Caco-2 (cell line): ENCODE measurements around the gene KIAA0753. TPM values are rescaled to one million over a fixed set of nuclear protein-coding genes. Genes with fewer than 3 reads are reported as not detected.

Experiments used
- BruUV-seq: library from RNA; stranded (reverse); fragments of 400-500 nt; replicated peaks from 2 replicates; lab custom pipeline; 2021; lab: Mats Ljungman, UMichigan
- CTCF ChIA-PET: fragments of 300-600 bp; sonication (Branson Sonifier 250); formaldehyde crosslinking; loops from one replicate; lab custom pipeline; 2022; ENCODE audit warnings: antibody characterized with exemption; lab: Charles Lee
- POLR2A ChIA-PET: fragments of 300-600 bp; sonication (Branson Sonifier 250); formaldehyde crosslinking; loops from one replicate; lab custom pipeline; 2022; ENCODE audit warnings: antibody characterized with exemption; lab: Charles Lee
- DNase-seq, 2 experiments: peaks; one replicate each; pipeline versions ENCODE4 v3.0.0 to v3.0.0-alpha.2; 2020 to 2022
- H3K27me3 ChIP-seq: replicated peaks from 2 replicates; pipeline ENCODE4 v1.6.0; 2011; ENCODE audit warnings: low read length; ENCODE audit not compliant: control insufficient read depth, insufficient read depth
- H3K36me3 ChIP-seq: 2 replicates; pipeline ENCODE4 v1.5.1; 2011; ENCODE audit warnings: low read length; ENCODE audit not compliant: control insufficient read depth, insufficient read depth
- H3K4me1 ChIP-seq: fragments of 250-450 bp; sonication (Bioruptor Pico); 2 replicates; pipeline ENCODE4 v1.5.1; 2020; ENCODE audit warnings: mild to moderate bottlenecking
- H3K4me3 ChIP-seq: 2 replicates; pipeline ENCODE4 v1.5.1; 2011; ENCODE audit warnings: low read depth, mild to moderate bottlenecking, control low read depth, low read length
- H3K9me3 ChIP-seq: fragments of 250-450 bp; sonication (Bioruptor Pico); 2 replicates; pipeline ENCODE4 v1.5.1; 2020; ENCODE audit warnings: mild to moderate bottlenecking, moderate library complexity
- H3K27ac Mint-ChIP-seq: one replicate; pipeline ENCODE4 v1.8.0; 2022; ENCODE audit warnings: mixed read lengths; ENCODE audit not compliant: unreplicated experiment
- H3K27me3 Mint-ChIP-seq: one replicate; pipeline ENCODE4 v1.8.0; 2022; ENCODE audit warnings: mixed read lengths; ENCODE audit not compliant: insufficient read depth, unreplicated experiment
- H3K36me3 Mint-ChIP-seq: one replicate; pipeline ENCODE4 v1.8.0; 2022; ENCODE audit warnings: mild to moderate bottlenecking, mixed read lengths; ENCODE audit not compliant: insufficient read depth, unreplicated experiment
- H3K4me1 Mint-ChIP-seq: one replicate; pipeline ENCODE4 v1.8.0; 2022; ENCODE audit warnings: low read depth, mixed read lengths; ENCODE audit not compliant: unreplicated experiment
- H3K4me3 Mint-ChIP-seq: one replicate; pipeline ENCODE4 v1.8.0; 2022; ENCODE audit warnings: mild to moderate bottlenecking, moderate library complexity, mixed read lengths; ENCODE audit not compliant: unreplicated experiment
- H3K9me3 Mint-ChIP-seq: one replicate; pipeline ENCODE4 v1.8.0; 2022; ENCODE audit warnings: mixed read lengths; ENCODE audit not compliant: unreplicated experiment
- CTCF ChIP-seq, 2 experiments: fragments of 200-600 bp in 1 of 2; IDR thresholded peaks; 1 replicate in 1 of 2; 2 replicates in 1 of 2; pipeline versions ENCODE4 v1.5.1 to v1.8.0; 2011 to 2022; ENCODE audit warnings: antibody characterized with exemption in 1 of 2, control low read depth in 1 of 2, inconsistent platforms in 1 of 2, low read depth in 1 of 2, low read length in 1 of 2, mild to moderate bottlenecking in 1 of 2, moderate library complexity in 1 of 2; ENCODE audit not compliant: insufficient read depth in 1 of 2, severe bottlenecking in 1 of 2, unreplicated experiment in 1 of 2
- intact Hi-C: fragments of 100-400 bp; cut with micrococcal nuclease; formaldehyde crosslinking; loops from one replicate; pipeline ENCODE4 v1.10.0; 2022; ENCODE audit not compliant: unreplicated experiment
- total RNA-seq: library from RNA; stranded (reverse); gene quantifications from 2 replicates; pipeline ENCODE4 v1.2.3, GENCODE V29; 2022

The KIAA0753 gene
- total RNA-seq, 1 experiment from 2014 or later, result 7.7 TPM

GRCh38 chr17:6648181-6648580 is 7.7 kb upstream of the KIAA0753 start:
- intact Hi-C loops, result no loop called here
- Mint-ChIP-seq H3K9me3 (no peaks in the 10 kb centered on the region), H3K27ac (no peak overlapping the region), H3K4me1 (peaks cover under 1% of the 10 kb centered on the region), H3K27me3 (no peaks in the 10 kb centered on the region), H3K36me3 (peaks cover 14% of the 10 kb centered on the region), H3K4me3 (no peak overlapping the region)
- TF ChIP-seq CTCF (IDR thresholded peaks at IDR 0.05; ENCODE audit: insufficient read depth in 1 of 2, low read depth in 1 of 2, low read length in 1 of 2, severe bottlenecking in 1 of 2, unreplicated experiment in 1 of 2), result peak in 1 of 2 experiments; percentile 17
- ChIA-PET POLR2A (no interaction called here), CTCF (interaction anchor here (0.6 to 0.9 kb wide), 3 partner anchors 8 to 195 kb away, joined by 3 to 5 read pairs (median 3); partner anchors contain the start of gene KIAA0753)
- no peak for DNase-seq
- Histone ChIP-seq H3K9me3 (no peaks in the 10 kb centered on the region), H3K27me3 (no peaks in the 10 kb centered on the region), H3K36me3 (no peaks in the 10 kb centered on the region), H3K4me3 (no peak overlapping the region), H3K4me1 (no peaks in the 10 kb centered on the region; the same call in 1 of the 2 replicates)
- no TSS peak for BruUV-seq

- Histone ChIP-seq H3K9me3 (no peaks in the 10 kb centered on the region), H3K36me3 (no peaks in the 10 kb centered on the region), H3K4me3 (no peak overlapping the region), H3K4me1 (no peaks in the 10 kb centered on the region), H3K27me3 (no peaks in the 10 kb centered on the region)
- ChIA-PET CTCF (no interaction called here), POLR2A (no interaction called here)
- TF ChIP-seq CTCF (IDR thresholded peaks at IDR 0.05; ENCODE audit: insufficient read depth in 1 of 2, low read depth in 1 of 2, low read length in 1 of 2, severe bottlenecking in 1 of 2, unreplicated experiment in 1 of 2), result no peak
- Mint-ChIP-seq H3K27ac (no peak overlapping the region), H3K36me3 (peaks cover 14% of the 10 kb centered on the region), H3K27me3 (no peaks in the 10 kb centered on the region), H3K9me3 (no peaks in the 10 kb centered on the region), H3K4me3 (no peak overlapping the region), H3K4me1 (no peaks in the 10 kb centered on the region)
- DNase-seq, result no peak
- intact Hi-C loops, result loop anchor here (5.0 kb wide), 1 partner anchor 171 kb away; no protein-coding TSS in a partner anchor
- no TSS peak for BruUV-seq
These were observed 3.1 kb upstream of the KIAA0753 start for GRCh38 chr17:6643451-6644125.

- intact Hi-C loops, result loop anchor here (5.0 kb wide), 1 partner anchor 170 kb away; no protein-coding TSS in a partner anchor
- Histone ChIP-seq H3K4me1 (no peaks in the 10 kb centered on the region), H3K9me3 (no peaks in the 10 kb centered on the region), H3K27me3 (no peaks in the 10 kb centered on the region), H3K36me3 (no peaks in the 10 kb centered on the region), H3K4me3 (no peak overlapping the region)
- H3K36me3 Mint-ChIP-seq, result peaks cover 14% of the 10 kb centered on the region
- no TSS peak for BruUV-seq
- no peaks in the 10 kb centered on the region for H3K4me1 Mint-ChIP-seq
- H3K9me3 Mint-ChIP-seq, result no peaks in the 10 kb centered on the region
- H3K27me3 Mint-ChIP-seq, result no peaks in the 10 kb centered on the region
- POLR2A ChIA-PET, result no interaction called here
- H3K4me3 Mint-ChIP-seq, result peak overlapping the region; percentile 19
- DNase-seq, result no peak
- CTCF ChIA-PET, result no interaction called here
- no peak overlapping the region for H3K27ac Mint-ChIP-seq
- TF ChIP-seq CTCF (IDR thresholded peaks at IDR 0.05; ENCODE audit: insufficient read depth in 1 of 2, low read depth in 1 of 2, low read length in 1 of 2, severe bottlenecking in 1 of 2, unreplicated experiment in 1 of 2), result no peak
These were observed 2.1 kb upstream of the KIAA0753 start for GRCh38 chr17:6642592-6642991.
